ENCODE data around the gene EPS8L1. TPM values are rescaled to one million over a fixed set of nuclear protein-coding genes. Genes with fewer than 3 reads are reported as not detected.
"Not testable (repeated sequence)": the region's sequence is repeated elsewhere in the genome, so short reads cannot be mapped to it uniquely, and the experiment has no call there.

EPS8L1 gene
- total RNA-seq, 2 donors from 2014 or later, result 1.4 to 2.1 TPM

DNA sequence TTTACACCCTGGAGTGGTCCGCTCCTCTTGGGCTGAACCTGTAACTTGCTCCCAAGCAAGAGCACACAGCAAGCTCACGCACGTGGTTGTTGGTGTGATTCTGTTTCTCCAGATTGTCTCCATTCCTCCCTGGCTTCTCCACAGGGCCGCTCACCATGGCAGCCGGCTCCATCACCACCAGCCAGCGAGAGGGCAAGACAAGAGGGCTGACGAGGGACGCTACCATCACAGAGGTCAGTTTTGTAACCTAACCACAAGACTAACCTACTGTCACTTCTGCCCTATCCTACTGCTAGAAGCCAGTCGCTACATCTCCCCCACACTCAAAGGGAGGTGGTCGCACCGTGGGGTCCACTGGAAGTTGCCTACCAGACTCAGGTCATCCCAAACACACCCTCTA, 33.0 kb upstream of the EPS8L1 start:
- H3K4me1 Mint-ChIP-seq, result peaks cover 22% of the 10 kb centered on the region
- H3K4me3 Mint-ChIP-seq, result peak overlapping the region; percentile 78
- peak overlapping the region; percentile 82 for H3K27ac Mint-ChIP-seq
- H3K36me3 Mint-ChIP-seq (ENCODE audit: low read depth), result peaks cover 50% of the 10 kb centered on the region
- H3K27me3 Mint-ChIP-seq, result no peaks in the 10 kb centered on the region
- ATAC-seq (replicated peaks), result no peak
- H3K9me3 Mint-ChIP-seq, result no peaks in the 10 kb centered on the region

DNA sequence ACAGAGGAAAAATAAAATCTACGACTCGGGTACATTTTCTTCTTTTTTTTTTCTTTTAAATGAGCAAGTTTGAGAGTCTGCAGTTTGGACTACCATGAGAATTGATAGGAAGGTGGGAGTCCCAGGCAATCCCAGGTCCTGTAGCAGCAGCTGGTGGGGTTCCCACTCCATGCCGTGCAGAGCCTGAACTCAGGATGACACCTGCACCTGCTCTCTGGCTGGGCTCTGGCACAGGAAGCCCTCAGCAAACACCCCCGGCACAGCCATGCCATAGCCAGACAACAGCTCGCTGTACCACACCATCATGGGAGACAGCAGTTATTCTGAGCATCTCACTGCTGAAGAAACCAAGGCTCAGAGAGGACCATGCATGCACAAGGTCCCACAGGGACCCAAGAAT, 31.4 kb upstream of the EPS8L1 start:
- H3K27ac Mint-ChIP-seq, result no peak overlapping the region
- H3K4me3 Mint-ChIP-seq, result no peak overlapping the region
- no peaks in the 10 kb centered on the region for H3K27me3 Mint-ChIP-seq
- H3K36me3 Mint-ChIP-seq (ENCODE audit: low read depth), result peaks cover 63% of the 10 kb centered on the region
- H3K9me3 Mint-ChIP-seq, result no peaks in the 10 kb centered on the region
- no peak for ATAC-seq (replicated peaks)
- H3K4me1 Mint-ChIP-seq, result peaks cover 22% of the 10 kb centered on the region

DNA sequence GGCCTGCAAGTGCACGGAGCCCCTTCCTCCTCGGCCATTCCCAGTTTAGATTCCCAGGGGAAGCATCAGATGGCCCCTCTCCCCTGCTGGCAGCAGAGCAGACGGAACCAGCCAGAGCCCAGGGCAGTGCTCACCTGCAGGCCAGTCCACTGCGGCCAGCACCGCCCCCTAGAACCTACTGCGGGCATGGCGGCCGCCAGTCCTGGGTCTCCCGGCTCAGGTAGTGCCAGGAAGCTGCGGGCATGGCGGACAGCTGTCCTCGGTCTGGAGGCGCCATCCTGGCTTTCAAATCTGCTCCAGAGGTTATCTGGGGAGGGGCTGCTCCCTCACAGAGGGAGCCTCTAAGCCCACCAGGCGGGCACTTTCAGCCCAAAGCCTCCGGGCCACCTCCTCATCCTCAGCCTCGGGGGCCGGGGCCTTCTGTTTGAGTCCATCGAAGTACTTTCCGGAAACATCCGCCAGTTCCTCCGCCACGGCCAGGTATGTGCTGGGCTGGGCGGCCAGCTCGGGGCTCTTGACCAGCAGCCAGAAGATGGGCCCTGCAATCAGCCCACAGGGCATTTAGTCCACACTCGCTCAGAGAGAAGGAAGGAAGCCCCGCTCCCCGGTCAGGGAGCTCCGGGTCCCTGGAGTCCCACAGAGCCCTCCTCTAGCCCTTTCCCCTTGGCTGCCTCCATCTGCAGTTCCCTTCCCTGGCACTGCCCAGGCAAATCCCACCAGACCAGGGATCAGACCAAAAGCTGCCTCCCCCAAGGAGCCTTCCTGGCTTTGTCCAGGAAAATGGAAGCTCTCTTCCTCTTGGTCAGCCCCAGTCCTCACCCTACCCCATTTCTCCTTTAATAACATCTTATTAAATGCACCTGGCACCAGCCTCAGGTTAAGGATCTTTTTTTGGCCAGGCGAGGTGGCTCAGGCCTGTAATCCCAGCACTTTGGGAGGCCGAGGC, 30.6 kb upstream of the EPS8L1 start:
- Mint-ChIP-seq H3K4me3 (no peak overlapping the region), H3K9me3 (no peaks in the 10 kb centered on the region), H3K27me3 (no peaks in the 10 kb centered on the region), H3K4me1 (peaks cover 18% of the 10 kb centered on the region), H3K27ac (no peak overlapping the region), H3K36me3 (ENCODE audit: low read depth) (peaks cover 65% of the 10 kb centered on the region)
- ATAC-seq (replicated peaks), result no peak

DNA sequence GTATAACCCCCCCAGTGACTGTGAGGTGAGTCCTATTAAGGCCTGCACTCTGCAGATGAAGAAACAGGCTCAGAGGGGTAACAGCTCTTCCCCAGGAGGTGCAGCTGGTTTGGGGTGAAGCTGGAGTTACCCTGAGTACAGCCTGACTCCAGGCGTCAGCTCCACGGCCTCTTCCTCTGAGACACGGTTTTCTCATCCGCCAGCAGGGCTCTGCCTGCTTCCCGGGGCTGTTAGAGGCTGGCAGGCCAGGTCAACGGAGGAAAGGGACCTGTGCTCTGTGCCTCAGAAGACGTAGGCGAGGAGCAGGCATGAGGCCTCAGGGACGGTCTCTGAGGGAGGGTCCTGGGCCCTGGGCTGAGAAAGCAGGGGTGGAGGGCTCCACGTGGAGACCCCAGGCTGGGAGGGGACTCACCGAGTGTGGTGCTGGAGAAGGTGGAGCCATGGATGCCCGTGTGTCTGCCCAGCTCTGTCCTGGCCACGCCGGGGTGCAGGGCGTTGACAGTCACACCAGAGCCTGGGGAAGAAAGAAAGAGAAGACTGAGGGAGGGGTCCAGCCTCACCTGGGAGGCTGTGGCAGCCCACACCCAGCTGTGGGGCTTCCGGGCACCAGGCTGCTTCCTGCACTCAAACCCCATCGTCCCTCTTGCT, 28.6 kb upstream of the EPS8L1 start:
- Mint-ChIP-seq H3K27ac (no peak overlapping the region), H3K36me3 (ENCODE audit: low read depth) (peaks cover 78% of the 10 kb centered on the region), H3K4me1 (peaks cover 8% of the 10 kb centered on the region), H3K27me3 (no peaks in the 10 kb centered on the region), H3K4me3 (no peak overlapping the region), H3K9me3 (no peaks in the 10 kb centered on the region)
- ATAC-seq (replicated peaks), result no peak

DNA sequence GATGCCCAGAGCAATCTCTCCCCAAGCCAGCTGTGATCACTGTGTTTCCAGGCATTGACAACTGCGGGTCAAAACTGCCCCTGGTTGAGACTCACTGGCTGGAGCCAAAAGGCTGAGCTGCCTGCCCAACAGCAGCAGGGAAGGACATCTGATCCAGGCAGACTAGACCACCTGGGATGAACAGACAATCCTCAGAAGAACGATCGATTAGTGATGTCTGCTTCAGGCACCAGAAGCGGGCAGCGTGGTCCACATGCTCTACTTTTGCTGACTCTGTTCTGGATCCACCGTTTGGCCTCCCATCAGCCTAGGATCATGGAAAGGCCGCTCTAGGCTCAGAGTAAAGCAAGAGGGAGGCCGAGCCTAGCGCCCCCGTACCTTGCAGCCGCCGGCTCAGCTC, 27.7 kb upstream of the EPS8L1 start:
- Mint-ChIP-seq H3K4me3 (no peak overlapping the region), H3K4me1 (no peaks in the 10 kb centered on the region), H3K27ac (no peak overlapping the region), H3K9me3 (no peaks in the 10 kb centered on the region), H3K36me3 (ENCODE audit: low read depth) (peaks cover 76% of the 10 kb centered on the region), H3K27me3 (no peaks in the 10 kb centered on the region)
- ATAC-seq (replicated peaks), result no peak

DNA sequence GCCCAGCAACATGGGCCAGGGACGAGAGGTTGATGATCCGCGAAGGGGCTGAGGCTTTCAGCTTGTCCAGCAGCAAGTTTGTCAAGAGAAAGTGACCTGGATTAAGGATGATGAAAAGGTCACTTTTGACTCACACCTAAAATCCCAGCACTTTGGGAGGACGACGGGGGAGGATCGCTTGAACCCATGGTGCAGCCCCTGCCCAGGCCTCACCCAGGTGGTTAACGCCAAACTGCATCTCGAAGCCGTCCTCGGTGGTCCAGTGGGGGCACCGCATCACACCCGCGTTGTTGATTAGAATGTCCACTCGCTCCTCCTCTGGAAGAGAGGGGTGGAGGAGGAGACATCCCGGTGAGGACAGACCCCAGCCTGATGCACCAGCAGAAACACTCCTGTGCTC, 27.2 kb upstream of the EPS8L1 start:
- H3K4me1 Mint-ChIP-seq, result no peaks in the 10 kb centered on the region
- no peak overlapping the region for H3K27ac Mint-ChIP-seq
- ATAC-seq (replicated peaks), result no peak
- H3K36me3 Mint-ChIP-seq (ENCODE audit: low read depth), result peaks cover 76% of the 10 kb centered on the region
- H3K4me3 Mint-ChIP-seq, result no peak overlapping the region
- H3K27me3 Mint-ChIP-seq, result no peaks in the 10 kb centered on the region
- no peaks in the 10 kb centered on the region for H3K9me3 Mint-ChIP-seq

DNA sequence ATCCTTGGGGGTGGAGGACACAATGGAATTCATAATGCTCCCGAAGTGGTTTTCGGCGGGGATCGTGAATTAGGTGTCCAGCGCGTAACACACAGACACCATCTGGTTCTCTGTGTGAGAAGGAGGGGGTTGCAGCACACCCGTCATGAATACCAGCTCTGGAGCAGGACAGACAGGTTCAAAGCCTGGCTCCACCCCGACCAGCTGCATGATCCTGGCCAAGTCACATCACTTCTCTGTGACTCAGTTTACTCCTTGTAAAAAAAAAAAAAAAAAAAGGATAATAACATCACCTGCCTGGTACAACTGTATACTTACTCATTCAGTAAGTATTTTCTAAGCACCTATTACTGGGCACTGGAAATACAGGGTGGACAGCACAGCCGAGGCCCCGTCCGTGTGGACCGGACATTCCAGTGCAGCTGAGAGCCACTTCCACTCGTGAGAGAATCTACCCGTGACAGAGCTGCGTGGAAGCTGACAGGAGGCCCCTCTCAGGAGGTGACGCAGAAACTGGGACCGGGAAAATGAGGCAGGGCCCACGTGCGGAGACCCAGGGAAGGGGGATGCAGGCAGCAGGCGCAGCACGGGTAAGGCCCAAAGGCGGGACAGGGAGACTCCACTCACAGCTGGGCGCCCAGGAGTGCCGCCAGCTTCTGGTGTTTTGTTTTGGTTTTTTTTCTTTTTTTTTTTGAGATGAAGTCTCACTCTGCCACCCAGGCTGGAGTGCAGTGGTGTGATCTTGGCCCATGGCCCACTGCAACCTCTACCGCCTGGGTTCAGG, 24.7 kb upstream of the EPS8L1 start:
- H3K9me3 Mint-ChIP-seq, result no peaks in the 10 kb centered on the region
- no peak for ATAC-seq (replicated peaks)
- H3K27me3 Mint-ChIP-seq, result no peaks in the 10 kb centered on the region
- H3K4me3 Mint-ChIP-seq, result no peak overlapping the region
- peaks cover 78% of the 10 kb centered on the region for H3K36me3 Mint-ChIP-seq (ENCODE audit: low read depth)
- H3K4me1 Mint-ChIP-seq, result no peaks in the 10 kb centered on the region
- H3K27ac Mint-ChIP-seq, result no peak overlapping the region

GRCh38 chr19:55053735-55054134, 21.9 kb upstream of the EPS8L1 start:
- H3K27ac Mint-ChIP-seq, result no peak overlapping the region
- no peaks in the 10 kb centered on the region for H3K27me3 Mint-ChIP-seq
- no peak overlapping the region for H3K4me3 Mint-ChIP-seq
- H3K4me1 Mint-ChIP-seq, result no peaks in the 10 kb centered on the region
- H3K36me3 Mint-ChIP-seq (ENCODE audit: low read depth), result peaks cover 87% of the 10 kb centered on the region
- no peaks in the 10 kb centered on the region for H3K9me3 Mint-ChIP-seq
- no peak for ATAC-seq (replicated peaks)

DNA sequence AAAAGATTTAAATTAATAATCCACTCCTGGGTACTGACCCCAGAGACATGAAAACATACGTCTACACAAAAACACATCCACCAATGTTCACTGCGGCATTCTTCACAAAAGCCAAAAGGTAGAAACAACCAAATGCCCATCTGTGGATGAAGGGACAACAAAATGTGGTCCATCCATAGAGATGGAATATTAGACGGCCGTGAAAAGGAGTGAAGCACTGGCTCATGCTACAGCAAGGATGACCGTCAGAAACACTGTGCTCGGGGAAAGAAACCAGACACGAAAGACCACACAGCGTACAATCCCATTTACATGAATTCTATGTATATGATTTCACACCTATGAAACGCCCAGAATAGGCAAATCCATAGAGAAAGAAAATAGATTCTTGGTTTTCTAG, 18.8 kb upstream of the EPS8L1 start:
- Mint-ChIP-seq H3K4me3 (no peak overlapping the region), H3K36me3 (ENCODE audit: low read depth) (peaks cover 77% of the 10 kb centered on the region), H3K27ac (no peak overlapping the region), H3K9me3 (no peaks in the 10 kb centered on the region), H3K4me1 (no peaks in the 10 kb centered on the region), H3K27me3 (no peaks in the 10 kb centered on the region)
- no peak for ATAC-seq (replicated peaks)

DNA sequence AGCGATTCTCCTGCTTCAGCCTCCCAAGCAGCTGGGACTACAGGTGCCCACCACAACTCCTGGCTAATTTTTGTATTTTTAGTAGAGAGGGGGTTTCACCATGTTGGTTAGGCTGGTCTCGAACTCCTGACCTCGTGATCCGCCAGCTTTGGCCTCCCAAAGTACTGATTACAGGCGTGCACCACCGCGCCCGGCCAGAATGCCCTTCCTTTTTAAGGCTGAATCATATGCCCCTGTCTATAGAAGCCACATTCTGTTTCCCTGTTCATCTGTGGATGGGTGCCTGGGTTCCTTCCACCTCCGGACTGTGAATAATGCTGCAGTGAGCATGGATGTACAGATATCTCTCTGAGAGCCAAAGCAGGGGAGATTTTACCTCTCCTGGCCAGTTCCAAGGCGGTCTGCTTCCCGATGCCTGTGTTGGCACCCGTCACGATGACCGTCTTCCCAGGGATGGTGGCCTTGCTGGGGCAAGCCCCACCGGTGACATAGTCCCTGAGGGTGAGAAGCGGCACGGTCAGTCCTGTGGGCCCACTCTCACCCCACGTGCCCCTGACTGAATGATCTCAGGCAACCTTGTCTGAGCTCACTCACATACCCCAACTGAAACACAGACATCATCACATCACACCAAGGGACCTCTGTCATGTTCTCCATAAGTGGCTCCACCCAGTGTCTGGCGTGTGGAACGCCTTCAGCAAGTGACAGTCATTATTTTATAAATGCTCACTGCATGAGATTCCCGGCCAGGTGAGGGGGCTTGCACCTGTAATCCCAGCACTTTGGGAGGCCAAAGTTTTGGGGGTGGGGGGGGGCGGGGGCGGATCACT, 16.7 kb upstream of the EPS8L1 start:
- H3K9me3 Mint-ChIP-seq, result no peaks in the 10 kb centered on the region
- no peak for ATAC-seq (replicated peaks)
- H3K4me3 Mint-ChIP-seq, result no peak overlapping the region
- H3K27ac Mint-ChIP-seq, result no peak overlapping the region
- H3K36me3 Mint-ChIP-seq (ENCODE audit: low read depth), result peaks cover 57% of the 10 kb centered on the region
- no peaks in the 10 kb centered on the region for H3K4me1 Mint-ChIP-seq
- H3K27me3 Mint-ChIP-seq, result no peaks in the 10 kb centered on the region

DNA sequence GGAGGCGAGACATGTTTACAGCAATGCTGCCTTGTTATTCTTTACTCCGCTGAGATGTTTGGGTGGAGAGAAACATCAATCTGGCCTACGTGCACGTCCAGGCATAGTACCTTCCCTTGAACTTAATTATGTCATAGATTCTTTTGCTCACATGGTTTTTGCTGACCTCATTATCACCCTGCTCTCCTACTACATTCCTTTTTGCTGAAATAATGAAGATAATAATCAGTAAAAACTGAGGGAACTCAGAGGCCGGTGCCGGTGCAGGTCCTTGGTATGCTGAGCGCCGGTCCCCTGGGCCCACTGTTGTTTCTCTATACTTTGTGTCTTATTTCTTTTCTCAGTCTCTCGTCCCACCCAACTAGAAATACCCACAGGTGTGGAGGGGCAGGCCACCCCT, 15.4 kb upstream of the EPS8L1 start:
- not testable (repeated sequence) for ATAC-seq (replicated peaks); H3K27me3 Mint-ChIP-seq; H3K9me3 Mint-ChIP-seq; H3K4me1 Mint-ChIP-seq; H3K4me3 Mint-ChIP-seq; H3K27ac Mint-ChIP-seq
- peaks cover 44% of the 10 kb centered on the region for H3K36me3 Mint-ChIP-seq (ENCODE audit: low read depth)

DNA sequence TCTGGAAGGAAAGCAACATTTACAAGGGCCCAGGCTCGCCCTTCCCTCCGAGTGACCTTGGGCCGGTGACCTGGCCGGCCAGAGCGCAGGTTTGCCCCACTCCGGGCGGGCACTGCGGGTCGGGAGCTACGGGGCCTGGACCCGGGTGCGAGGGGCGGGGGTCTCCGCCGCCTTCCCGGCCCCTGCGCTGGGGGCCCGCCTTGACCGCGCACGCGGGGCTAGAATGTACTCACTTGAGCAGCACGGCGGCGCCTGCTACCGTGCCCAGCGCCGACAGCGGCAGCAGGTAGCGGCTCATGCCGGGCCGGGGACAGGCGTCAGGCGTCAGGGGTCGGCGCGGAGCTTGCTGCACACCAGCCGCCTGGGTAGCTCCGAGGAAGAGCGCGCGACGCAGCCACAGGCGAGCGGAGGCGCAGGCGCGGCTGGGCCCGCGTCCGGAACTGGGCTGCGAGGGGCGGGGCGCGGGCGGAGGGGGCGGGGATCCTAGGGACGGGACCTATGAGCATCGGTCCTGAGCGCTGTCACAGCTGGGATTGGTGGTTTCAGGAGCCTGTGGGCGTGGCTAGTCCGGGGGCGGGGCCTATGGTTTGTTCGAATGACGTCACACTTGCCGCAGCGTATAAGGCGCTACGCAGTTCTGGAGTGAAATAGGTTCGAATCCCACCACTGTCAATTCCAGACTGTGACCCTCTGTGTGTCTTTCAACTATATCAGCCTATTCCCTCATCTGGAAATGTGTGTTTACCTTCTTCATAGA, 12.8 kb upstream of the EPS8L1 start, which contains the start of gene RDH13:
Gene RDH13 (minus strand): TSS at position 414 of the 757 bp plus-strand sequence. CDS start 116 bp downstream, at position 298.
- H3K36me3 Mint-ChIP-seq (ENCODE audit: low read depth), result peaks cover 21% of the 10 kb centered on the region
- H3K4me1 Mint-ChIP-seq, result peaks cover 4% of the 10 kb centered on the region
- H3K27ac Mint-ChIP-seq, result peak within 1 kb of the TSS; percentile 52
- peak; percentile 100 for ATAC-seq (replicated peaks)
- H3K4me3 Mint-ChIP-seq, result peak within 1 kb of the TSS; percentile 83
- peaks cover 18% of the 10 kb centered on the region for H3K27me3 Mint-ChIP-seq
- no peaks in the 10 kb centered on the region for H3K9me3 Mint-ChIP-seq

DNA sequence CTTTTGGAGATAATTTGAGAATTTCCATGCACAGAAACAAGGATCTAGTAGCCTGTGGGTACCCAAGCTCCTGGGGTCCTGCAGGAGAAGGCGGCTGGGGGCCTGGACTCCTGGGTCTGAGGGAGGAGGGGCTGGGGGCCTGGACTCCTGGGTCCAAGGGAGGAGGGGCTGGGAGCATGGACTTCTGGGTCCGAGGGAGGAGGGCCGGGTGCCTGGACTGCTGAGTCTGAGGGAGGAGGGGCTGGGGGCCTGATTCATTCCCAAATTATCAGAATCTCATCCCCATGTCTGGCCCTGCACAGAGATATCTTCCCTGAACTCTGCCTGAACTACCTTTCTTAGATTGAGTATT, 12.2 kb upstream of the EPS8L1 start:
- no peaks in the 10 kb centered on the region for H3K9me3 Mint-ChIP-seq
- H3K27me3 Mint-ChIP-seq, result peaks cover 21% of the 10 kb centered on the region
- H3K27ac Mint-ChIP-seq, result peak overlapping the region; percentile 52
- peaks cover 15% of the 10 kb centered on the region for H3K36me3 Mint-ChIP-seq (ENCODE audit: low read depth)
- H3K4me1 Mint-ChIP-seq, result peaks cover 7% of the 10 kb centered on the region
- no peak for ATAC-seq (replicated peaks)
- peak overlapping the region; percentile 83 for H3K4me3 Mint-ChIP-seq

All from activated T-helper 17 cell treated with anti-CD3 and anti-CD28 coated beads, Interleukin-2, amount 50 U/mL, for 72 hours (primary cell).